ENCODE measurements around the gene FSTL3.
"Not testable (repeated sequence)": the region's sequence is repeated elsewhere in the genome, so short reads cannot be mapped to it uniquely, and the experiment has no call there.

FSTL3 gene

GRCh38 chr19:711254-711653, 35.1 kb downstream of the FSTL3 start:
- no peak for DNase-seq (ENCODE audit: low read depth)

GRCh38 chr19:715347-715746, 39.2 kb downstream of the FSTL3 start:
- DNase-seq (ENCODE audit: low read depth), result no peak

GRCh38 chr19:718251-718951, 42.2 kb downstream of the FSTL3 start:
- no peak for DNase-seq (ENCODE audit: low read depth)

- DNase-seq (ENCODE audit: low read depth), result no peak
Observed at GRCh38 chr19:718991-719512, 42.9 kb downstream of the FSTL3 start.

- no peak for DNase-seq (ENCODE audit: low read depth)
Observed at GRCh38 chr19:719636-720344, 43.6 kb downstream of the FSTL3 start.

- no peak for DNase-seq (ENCODE audit: low read depth)
Observed at GRCh38 chr19:720345-721160, 44.4 kb downstream of the FSTL3 start.

- no peak for DNase-seq (ENCODE audit: low read depth)
Observed at GRCh38 chr19:722553-723101, 46.4 kb downstream of the FSTL3 start.

GRCh38 chr19:723247-723646, 47.1 kb downstream of the FSTL3 start:
- DNase-seq (ENCODE audit: low read depth), result no peak

- DNase-seq (ENCODE audit: low read depth), result no peak
Observed at GRCh38 chr19:723714-724113, 47.5 kb downstream of the FSTL3 start.

- DNase-seq (ENCODE audit: low read depth), result no peak
Observed at GRCh38 chr19:725461-726089, 49.4 kb downstream of the FSTL3 start.

- DNase-seq (ENCODE audit: low read depth), result no peak
Observed at GRCh38 chr19:726993-727956, 51.1 kb downstream of the FSTL3 start.

GRCh38 chr19:728011-728410, 51.8 kb downstream of the FSTL3 start:
- DNase-seq (ENCODE audit: low read depth), result no peak

GRCh38 chr19:729564-729963, 53.4 kb downstream of the FSTL3 start:
- not testable (repeated sequence) for DNase-seq (ENCODE audit: low read depth)

GRCh38 chr19:729965-730668, 53.9 kb downstream of the FSTL3 start:
- DNase-seq (ENCODE audit: low read depth), result no peak

- no peak for DNase-seq (ENCODE audit: low read depth)
Observed at GRCh38 chr19:731000-731399, 54.8 kb downstream of the FSTL3 start.

GRCh38 chr19:732148-733069, 56.2 kb downstream of the FSTL3 start:
- no peak for DNase-seq (ENCODE audit: low read depth)

Data from activated T-helper 9 cell treated with anti-CD3 and anti-CD28 coated beads, Interleukin-2, amount 50 U/mL, for 16 hours (primary cell).